K562 (cell line): ENCODE data around the gene PDIA4. TPM values are rescaled to one million over a fixed set of nuclear protein-coding genes. Genes with fewer than 3 reads are reported as not detected.
"Not testable (repeated sequence)": the region's sequence is repeated elsewhere in the genome, so short reads cannot be mapped to it uniquely, and the experiment has no call there.

Experiments used
- ATAC-seq: fragments of 200-7000 bp; cut with Tn5 transposase; 3 replicates; pipeline ENCODE4 v1.9.1; 2020; ENCODE audit warnings: moderate library complexity
- BruUV-seq: library from RNA; stranded (reverse); fragments of 400-500 nt; replicated peaks from 2 replicates; lab custom pipeline; 2021; lab: Mats Ljungman, UMichigan
- CTCF ChIA-PET: fragments of 300-600 bp; formaldehyde crosslinking; extraction: SDS; loops from one replicate; lab custom pipeline; 2021; ENCODE audit warnings: low intra/inter-chr PET ratio; lab: Yijun Ruan, JAX
- POLR2A ChIA-PET: fragments of 300-600, 350-650 bp; sonication (Branson Sonifier 250); formaldehyde crosslinking; extraction: SDS; loops from one replicate; lab custom pipeline; 2021; ENCODE audit warnings: antibody characterized with exemption, inconsistent platforms; lab: Yijun Ruan, JAX
- DNase-seq, 4 experiments: peaks; one replicate each; pipeline versions ENCODE4 v3.0.0 to v3.0.0-alpha.2; 2011 to 2018; ENCODE audit warnings: low spot score in 3 of 4, mixed read lengths in 3 of 4; ENCODE audit errors: extremely low read depth in 1 of 4
- FAIRE-seq: peaks from 2 replicates; lab custom pipeline; 2011; peaks lifted over from hg19 to GRCh38; lab: Jason Lieb, UNC
- H2AFZ ChIP-seq: 2 replicates; pipeline ENCODE4 v1.6.0; 2011; ENCODE audit warnings: low read depth, low read length, control low read depth, inconsistent platforms
- H3K27ac ChIP-seq: fragments of 200-600 bp; 3 replicates; pipeline ENCODE4 v1.8.0; 2011; ENCODE audit warnings: low read depth, mild to moderate bottlenecking, control low read depth, inconsistent platforms, low read length, moderate library complexity, mixed read lengths; ENCODE audit errors: extremely low read depth
- H3K27me3 ChIP-seq, 2 experiments: fragments of 300-600 bp in 1 of 2; 2 replicates in 1 of 2; 3 replicates in 1 of 2; pipeline versions ENCODE4 v1.6.0 to v1.8.0; 2011; ENCODE audit warnings: inconsistent platforms in 2 of 2, low read length in 2 of 2, mild to moderate bottlenecking in 1 of 2, mixed read lengths in 1 of 2, moderate library complexity in 1 of 2; ENCODE audit not compliant: control insufficient read depth in 2 of 2, insufficient read depth in 2 of 2
- H3K36me3 ChIP-seq: fragments of 300-600 bp; 3 replicates; pipeline ENCODE4 v1.8.0; 2011; ENCODE audit warnings: mild to moderate bottlenecking, low read length, inconsistent platforms; ENCODE audit not compliant: control insufficient read depth, insufficient read depth
- H3K4me1 ChIP-seq, 2 experiments: fragments of 200-600 bp in 1 of 2; replicated peaks in 1 of 2; 2 replicates in 1 of 2; 3 replicates in 1 of 2; pipeline versions ENCODE4 v1.5.1 to v1.8.0; 2011; ENCODE audit warnings: inconsistent platforms in 2 of 2, low read length in 2 of 2, mild to moderate bottlenecking in 1 of 2, mixed read lengths in 1 of 2, moderate library complexity in 1 of 2; ENCODE audit not compliant: control insufficient read depth in 2 of 2, insufficient read depth in 2 of 2
- H3K4me2 ChIP-seq: 2 replicates; pipeline ENCODE4 v1.6.1; 2011; ENCODE audit warnings: low read length, control low read depth, inconsistent platforms, mixed read lengths; ENCODE audit not compliant: insufficient read depth
- H3K4me3 ChIP-seq: fragments of 200-600 bp; sonication (generic), shearing (Covaris generic); 2 replicates; pipeline ENCODE4 v1.5.1; 2016; ENCODE audit warnings: control low read depth, inconsistent platforms
- H3K79me2 ChIP-seq: fragments of 200-600 bp; 3 replicates; pipeline ENCODE4 v1.8.0; 2011; ENCODE audit warnings: low read length, inconsistent platforms; ENCODE audit not compliant: control insufficient read depth, insufficient read depth
- H3K9ac ChIP-seq, 2 experiments: 2 replicates each; pipeline versions ENCODE4 v1.6.0 to v1.6.1; 2011; ENCODE audit warnings: low read depth in 2 of 2, low read length in 2 of 2, control low read depth in 1 of 2, inconsistent platforms in 1 of 2, mild to moderate bottlenecking in 1 of 2, mixed read lengths in 1 of 2; ENCODE audit not compliant: insufficient read depth in 1 of 2
- H3K9me1 ChIP-seq: one replicate; pipeline ENCODE4 v1.6.0; 2011; ENCODE audit warnings: inconsistent platforms, mild to moderate bottlenecking, low read length, moderate library complexity; ENCODE audit not compliant: control insufficient read depth, insufficient read depth
- H3K9me3 ChIP-seq: replicated peaks from 2 replicates; pipeline ENCODE4 v1.5.1; 2011; ENCODE audit warnings: low read depth, low read length, inconsistent platforms; ENCODE audit not compliant: control insufficient read depth, insufficient read depth
- H4K20me1 ChIP-seq: replicated peaks from 2 replicates; pipeline ENCODE4 v1.6.1; 2011; ENCODE audit warnings: low read length, inconsistent platforms, mixed read lengths; ENCODE audit not compliant: control insufficient read depth, insufficient read depth
- CEBPB ChIP-seq: fragments of 450-650 bp; IDR thresholded peaks from 2 replicates; pipeline ENCODE4 v1.6.1; 2016; ENCODE audit warnings: missing genetic modification characterization, missing compliant biosample characterization
- CEBPG ChIP-seq, 3 experiments: fragments of 200-800 bp in 1 of 3; sonication (Bioruptor generic) in 1 of 3; sonication (generic) in 1 of 3; formaldehyde crosslinking in 1 of 3; IDR thresholded peaks in 2 of 3; conservative IDR thresholded peaks in 1 of 3; 2 replicates each; pipeline versions ENCODE4 v1.6.1 to v1.8.0; 2016 to 2022; ENCODE audit warnings: missing compliant biosample characterization in 2 of 3, missing genetic modification characterization in 2 of 3, mild to moderate bottlenecking in 1 of 3, missing genetic modification reagents in 1 of 3
- RBFOX2 ChIP-seq: fragments of 200-400 bp; formaldehyde crosslinking; IDR thresholded peaks from 2 replicates; pipeline ENCODE4 v1.6.1; 2017; ENCODE audit warnings: low read depth, mild to moderate bottlenecking, low read length, moderate library complexity
- ZNF280B ChIP-seq: fragments of 250-450 bp; sonication (Bioruptor Pico); IDR thresholded peaks from 2 replicates; pipeline ENCODE4 v1.5.1; 2021; ENCODE audit warnings: mild to moderate bottlenecking
- WGBS: fragments of 100-300 bp; shearing (Covaris generic); methylation state at CpG from one replicate; pipeline ENCODE4 v1.1.6; 2016; ENCODE audit warnings: low coverage, mixed read lengths; ENCODE audit not compliant: insufficient coverage; ENCODE audit errors: missing lambda C conversion rate; 5-methylcytosine and 5-hydroxymethylcytosine counted together
- in situ Hi-C: fragments of 300-500 bp; cut with MboI; formaldehyde crosslinking; loops from 4 replicates; pipeline ENCODE4 v1.15.0; 2018; ENCODE audit warnings: inconsistent platforms, mixed read lengths
- intact Hi-C: fragments of 100-400 bp; cut with micrococcal nuclease; formaldehyde crosslinking; loops from 2 replicates; pipeline ENCODE4 v1.14.2; 2022
- polyA plus RNA-seq, 8 experiments: library from polyadenylated mRNA; depleted of rRNA in 4 of 8; stranded (reverse) in 5 of 8; unstranded in 3 of 8; fragments of >200 nt; fragmentation: Nextera tagmentation in 2 of 8; fragmentation: Illumina TruSeq in 1 of 8; extraction: Ambion mirVana in 2 of 8; extraction: Trizol in 1 of 8; gene quantifications; 2 replicates each; pipeline versions ENCODE4 v1.2.1 to v1.2.3, GENCODE V29; 2011 to 2014; ENCODE audit warnings: inconsistent platforms in 1 of 8, missing spikeins in 1 of 8
- total RNA-seq, 7 experiments: library from RNA; depleted of rRNA in 6 of 7; stranded (reverse); fragments of >200 nt in 6 of 7; fragmentation: Illumina TruSeq in 2 of 7; extraction: Trizol in 2 of 7; gene quantifications; 2 replicates each; pipeline versions ENCODE4 v1.2.1 to v1.2.3, GENCODE V29; 2011 to 2021; ENCODE audit warnings: low replicate concordance in 1 of 7

The PDIA4 gene
- total and polyA plus RNA-seq, 9 of the 15 experiments (the other 6 are each of a cell fraction or from before 2014, with no cell fraction given): 9.1 to 175 (median 146) TPM

DNA sequence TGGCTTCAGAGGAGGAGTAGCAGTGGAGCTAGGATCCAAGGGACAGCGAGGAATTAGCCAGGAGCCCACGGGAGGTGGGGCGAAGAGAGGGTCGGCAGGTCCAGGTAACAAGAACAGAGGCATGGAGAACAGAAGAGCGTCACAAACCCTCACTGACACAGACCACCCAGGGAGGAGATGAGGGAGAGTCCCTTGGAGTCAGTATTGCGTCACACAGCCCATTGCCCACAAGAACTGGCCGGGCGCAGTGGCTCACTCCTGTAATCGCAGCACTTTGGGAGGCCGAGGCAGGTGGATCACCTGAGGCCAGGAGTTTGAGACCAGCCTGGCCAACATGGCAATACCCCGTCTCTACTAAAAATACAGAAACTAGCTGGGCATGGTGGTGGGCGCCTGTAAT, 15.6 kb downstream of the PDIA4 start:
- DNase-seq, H3K9ac ChIP-seq, CTCF ChIA-PET, H4K20me1 ChIP-seq, H3K4me2 ChIP-seq, H3K79me2 ChIP-seq, BruUV-seq, H2AFZ ChIP-seq, FAIRE-seq, H3K9me3 ChIP-seq, in situ Hi-C loops, H3K4me1 ChIP-seq, H3K9me1 ChIP-seq, H3K27me3 ChIP-seq, H3K27ac ChIP-seq, ATAC-seq, intact Hi-C loops, H3K4me3 ChIP-seq: not testable (repeated sequence)
- 96% methylated on average over 11 of the region's 12 CpGs for WGBS
- peak; percentile 16; the same call in 1 of the 2 replicates for TF ChIP-seq CEBPG (CRISPR knock-in tag; IDR thresholded peaks at IDR 0.05)
- TF ChIP-seq CEBPG (tag; conservative IDR thresholded peaks at IDR 0.05 in 1 of 2, IDR thresholded peaks at IDR 0.05 in 1 of 2): peak in 1 of 2 experiments; percentile 66; a peak in 2 of 4 replicates
- TF ChIP-seq CEBPB (tag): peak; percentile 64
- POLR2A ChIA-PET: interaction anchor here (0.6 to 1.3 kb wide), 2 partner anchors 9 to 17 kb away, joined by 3 to 5 read pairs; no protein-coding TSS in a partner anchor
- peaks cover 93% of the 10 kb centered on the region for H3K36me3 ChIP-seq

GRCh38 chr7:149011491-149011890, 16.8 kb downstream of the PDIA4 start:
- peaks cover 98% of the 10 kb centered on the region for H3K36me3 ChIP-seq
- DNase-seq (no peak), ATAC-seq (no peak), FAIRE-seq (no peak)
- no peak overlapping the region for H3K27ac ChIP-seq
- intact Hi-C loops: no loop called here
- BruUV-seq: no TSS peak
- no peak overlapping the region for H3K9ac ChIP-seq
- 97% methylated on average over 8 of the region's 8 CpGs for WGBS
- no peaks in the 10 kb centered on the region for H3K27me3 ChIP-seq
- peaks cover 6% of the 10 kb centered on the region; the same call in 1 of the 2 replicates for H4K20me1 ChIP-seq
- no peak overlapping the region for H2AFZ ChIP-seq
- POLR2A ChIA-PET: interaction anchor here (0.6 to 1.3 kb wide), 5 partner anchors 8 to 571 kb away, joined by 3 to 8 read pairs (median 4); no protein-coding TSS in a partner anchor
- H3K9me1 ChIP-seq: peaks cover 3% of the 10 kb centered on the region
- H3K4me3 ChIP-seq: no peak overlapping the region
- no peak for TF ChIP-seq ZNF280B (CRISPR knock-in tag)
- TF ChIP-seq RBFOX2: 0 out of 2 replicates have a peak, but pooled peaks have one; percentile 10
- H3K9me3 ChIP-seq: no peaks in the 10 kb centered on the region
- H3K79me2 ChIP-seq: no peaks in the 10 kb centered on the region
- CTCF ChIA-PET: no interaction called here
- no peak overlapping the region for H3K4me2 ChIP-seq
- H3K4me1 ChIP-seq: peaks cover 0 to 3% of the 10 kb centered on the region in 2 experiments; a peak in 2 of 5 replicates
- in situ Hi-C loops: no loop called here
